PFSK-1 (cell line): ENCODE measurements around the gene MAP3K19.

Experiments used
- FOXP2 ChIP-seq: optimal IDR thresholded peaks from 2 replicates; pipeline ENCODE3; 2011; ENCODE audit warnings: borderline replicate concordance, control low read depth, inconsistent platforms; ENCODE audit not compliant: insufficient read depth; ENCODE audit errors: extremely low read length, extremely low read depth
- POLR2AphosphoS5 ChIP-seq: IDR thresholded peaks from 2 replicates; pipeline ENCODE4 v1.6.1; 2012; ENCODE audit warnings: low read depth, mild to moderate bottlenecking, control low read depth, low read length, moderate library complexity
- SIN3A ChIP-seq: IDR thresholded peaks from 2 replicates; pipeline ENCODE4 v1.6.1; 2012; ENCODE audit warnings: mild to moderate bottlenecking, low read length, moderate library complexity, borderline replicate concordance; ENCODE audit not compliant: insufficient read depth
- TAF1 ChIP-seq: IDR thresholded peaks from 2 replicates; pipeline ENCODE4 v1.6.1; 2012; ENCODE audit warnings: low read length, control low read depth, borderline replicate concordance; ENCODE audit not compliant: insufficient read depth
- TF ChIP-seq, protein P1 (sequence below), 2 experiments: IDR thresholded peaks; 2 replicates each; pipeline versions ENCODE4 v1.6.1 to v1.8.0; 2011 to 2012; ENCODE audit warnings: low read depth in 2 of 2, low read length in 2 of 2, control low read depth in 1 of 2, inconsistent platforms in 1 of 2, mild to moderate bottlenecking in 1 of 2, moderate library complexity in 1 of 2; ENCODE audit not compliant: insufficient read depth in 1 of 2

Gene MAP3K19

DNA sequence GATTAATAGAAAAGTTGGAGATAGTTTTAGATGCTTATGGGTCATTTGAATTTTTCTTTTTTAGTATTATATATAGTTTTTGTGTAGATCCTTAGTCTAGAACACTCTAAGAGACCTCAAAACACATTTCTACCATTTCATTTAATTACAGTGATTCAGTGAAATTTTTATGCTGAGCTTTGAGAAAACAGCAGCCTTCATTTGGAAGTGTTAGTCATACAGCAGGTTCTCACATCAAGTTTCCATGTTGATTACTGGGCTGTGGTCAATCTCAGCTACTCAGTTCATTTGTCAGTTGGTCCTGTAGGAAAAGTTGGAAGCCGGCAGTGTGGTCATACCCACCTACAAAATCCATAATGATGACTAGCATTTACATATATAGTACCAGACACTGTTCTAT is 37.9 kb downstream of the MAP3K19 start:
- TF ChIP-seq TAF1 (no peak), FOXP2 (no peak), SIN3A (no peak), POLR2AphosphoS5 (no peak)
- TF ChIP-seq, protein P1, sequence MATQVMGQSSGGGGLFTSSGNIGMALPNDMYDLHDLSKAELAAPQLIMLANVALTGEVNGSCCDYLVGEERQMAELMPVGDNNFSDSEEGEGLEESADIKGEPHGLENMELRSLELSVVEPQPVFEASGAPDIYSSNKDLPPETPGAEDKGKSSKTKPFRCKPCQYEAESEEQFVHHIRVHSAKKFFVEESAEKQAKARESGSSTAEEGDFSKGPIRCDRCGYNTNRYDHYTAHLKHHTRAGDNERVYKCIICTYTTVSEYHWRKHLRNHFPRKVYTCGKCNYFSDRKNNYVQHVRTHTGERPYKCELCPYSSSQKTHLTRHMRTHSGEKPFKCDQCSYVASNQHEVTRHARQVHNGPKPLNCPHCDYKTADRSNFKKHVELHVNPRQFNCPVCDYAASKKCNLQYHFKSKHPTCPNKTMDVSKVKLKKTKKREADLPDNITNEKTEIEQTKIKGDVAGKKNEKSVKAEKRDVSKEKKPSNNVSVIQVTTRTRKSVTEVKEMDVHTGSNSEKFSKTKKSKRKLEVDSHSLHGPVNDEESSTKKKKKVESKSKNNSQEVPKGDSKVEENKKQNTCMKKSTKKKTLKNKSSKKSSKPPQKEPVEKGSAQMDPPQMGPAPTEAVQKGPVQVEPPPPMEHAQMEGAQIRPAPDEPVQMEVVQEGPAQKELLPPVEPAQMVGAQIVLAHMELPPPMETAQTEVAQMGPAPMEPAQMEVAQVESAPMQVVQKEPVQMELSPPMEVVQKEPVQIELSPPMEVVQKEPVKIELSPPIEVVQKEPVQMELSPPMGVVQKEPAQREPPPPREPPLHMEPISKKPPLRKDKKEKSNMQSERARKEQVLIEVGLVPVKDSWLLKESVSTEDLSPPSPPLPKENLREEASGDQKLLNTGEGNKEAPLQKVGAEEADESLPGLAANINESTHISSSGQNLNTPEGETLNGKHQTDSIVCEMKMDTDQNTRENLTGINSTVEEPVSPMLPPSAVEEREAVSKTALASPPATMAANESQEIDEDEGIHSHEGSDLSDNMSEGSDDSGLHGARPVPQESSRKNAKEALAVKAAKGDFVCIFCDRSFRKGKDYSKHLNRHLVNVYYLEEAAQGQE (IDR thresholded peaks at IDR 0.05; ENCODE audit: insufficient read depth in 1 of 2, low read depth in 2 of 2, low read length in 2 of 2): no peak

DNA sequence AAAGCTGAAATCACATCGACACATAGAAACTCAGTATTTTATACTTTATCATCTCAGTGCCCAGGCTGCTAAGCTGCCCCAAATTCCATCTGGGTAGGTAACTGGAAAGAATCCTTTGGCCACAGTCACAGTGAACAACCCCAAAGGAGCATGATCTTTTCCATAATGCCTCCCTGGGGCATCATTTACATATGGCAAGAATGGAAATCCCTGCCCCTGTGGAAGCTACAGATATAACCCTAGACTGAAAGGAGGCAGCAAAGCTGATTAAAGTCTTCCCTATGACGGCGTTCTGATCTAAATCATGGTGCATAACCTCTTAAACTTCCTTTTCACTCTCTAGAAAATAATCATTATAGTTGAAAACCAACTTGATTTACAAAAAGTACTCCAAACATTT is 41.5 kb downstream of the MAP3K19 start:
- TF ChIP-seq TAF1: no peak
- no peak for TF ChIP-seq POLR2AphosphoS5
- no peak for TF ChIP-seq SIN3A
- no peak for TF ChIP-seq FOXP2
- TF ChIP-seq, protein P1 (IDR thresholded peaks at IDR 0.05; ENCODE audit: insufficient read depth in 1 of 2, low read depth in 2 of 2, low read length in 2 of 2): no peak

DNA sequence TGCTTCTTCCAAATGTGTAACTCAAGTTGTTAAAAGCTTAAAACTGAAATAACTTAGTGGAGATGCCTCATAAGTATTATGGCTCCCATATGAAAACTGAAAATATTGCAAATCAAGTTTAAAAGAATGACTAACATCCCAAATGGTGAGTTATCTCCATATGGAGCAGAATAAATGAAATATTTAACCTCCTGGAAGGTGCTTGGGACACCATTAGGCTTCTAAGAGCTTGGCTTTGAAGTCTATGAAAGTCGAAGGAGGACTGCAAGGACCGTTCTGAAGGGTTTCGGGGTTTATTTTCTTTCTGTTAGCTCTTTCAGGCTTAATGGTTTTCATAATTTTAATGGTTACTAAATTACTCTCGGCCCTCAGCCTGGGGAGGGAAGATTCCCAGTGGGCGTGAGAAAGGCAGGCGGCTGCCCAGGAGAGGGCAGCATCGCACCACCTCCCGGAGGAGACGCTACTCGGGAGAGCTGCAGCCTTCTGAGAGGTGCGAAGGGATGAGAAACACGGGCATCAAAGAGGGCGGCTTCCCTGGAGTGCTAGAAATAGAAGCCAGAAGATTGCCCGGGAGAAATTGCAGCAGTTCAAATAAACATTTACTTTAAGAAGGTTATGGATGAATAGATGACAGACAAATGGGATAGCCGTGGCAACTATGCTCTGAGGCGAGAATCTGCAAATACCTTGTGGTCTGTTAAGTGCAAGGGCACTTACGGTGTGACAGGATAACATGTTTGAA is 43.1 kb downstream of the MAP3K19 start:
- TF ChIP-seq SIN3A: no peak

DNA sequence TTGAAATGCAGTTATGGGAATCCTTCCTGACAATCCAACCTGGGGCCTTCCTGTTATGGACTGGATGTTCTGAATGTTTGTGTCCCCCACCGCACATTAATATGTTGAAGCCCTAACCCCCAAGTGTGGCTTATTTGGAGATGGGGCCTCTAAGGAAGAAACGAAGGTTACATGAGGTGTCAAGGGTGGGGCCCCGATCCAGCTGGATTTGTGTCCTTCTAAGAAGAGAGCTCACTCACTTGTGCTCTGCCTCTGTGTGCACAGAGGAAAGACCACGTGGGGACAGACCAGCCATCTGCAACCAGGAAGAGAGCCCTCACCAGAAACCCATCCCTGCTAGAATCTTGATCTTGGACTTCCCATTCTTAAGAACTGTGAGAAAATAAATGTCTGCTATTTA is 44.4 kb downstream of the MAP3K19 start:
- no peak for TF ChIP-seq POLR2AphosphoS5
- TF ChIP-seq SIN3A: no peak
- TF ChIP-seq FOXP2: no peak
- TF ChIP-seq, protein P1 (IDR thresholded peaks at IDR 0.05; ENCODE audit: insufficient read depth in 1 of 2, low read depth in 2 of 2, low read length in 2 of 2): no peak
- no peak for TF ChIP-seq TAF1

DNA sequence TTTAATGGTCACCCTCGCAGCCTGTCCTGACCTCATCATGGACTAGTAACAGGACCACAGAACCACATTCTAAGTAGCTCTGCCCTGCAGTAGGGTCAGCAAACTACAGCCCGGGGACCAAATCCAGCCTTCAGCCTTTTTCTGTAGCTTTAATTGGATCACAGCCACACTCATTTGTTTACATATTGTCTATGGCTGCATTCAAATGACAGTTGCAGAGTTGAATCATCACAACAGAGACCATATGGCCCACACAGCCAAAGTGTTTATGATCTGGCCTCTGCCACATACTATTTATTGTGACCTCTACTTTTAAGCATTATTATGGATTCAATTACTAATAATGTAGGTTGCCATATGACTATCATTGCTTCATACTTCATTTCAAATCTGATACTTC is 47.7 kb downstream of the MAP3K19 start:
- TF ChIP-seq, protein P1 (IDR thresholded peaks at IDR 0.05; ENCODE audit: insufficient read depth in 1 of 2, low read depth in 2 of 2, low read length in 2 of 2): no peak
- no peak for TF ChIP-seq TAF1
- TF ChIP-seq FOXP2: no peak
- TF ChIP-seq POLR2AphosphoS5: no peak
- TF ChIP-seq SIN3A: no peak
